Smooth muscle cell (in vitro differentiated cells): Measurements from ENCODE around the gene ZNF444. TPM values are rescaled to one million over a fixed set of nuclear protein-coding genes. Genes with fewer than 3 reads are reported as not detected.
"Not testable (repeated sequence)": the region's sequence is repeated elsewhere in the genome, so short reads cannot be mapped to it uniquely, and the experiment has no call there.

Source experiments
- DNase-seq: peaks from one replicate; lab custom pipeline; 2025; ENCODE audit not compliant: unreplicated experiment; lab: John Stamatoyannopoulos, UW
- H2AFZ ChIP-seq: fragments of 200-600 bp; sonication (generic); 2 replicates; pipeline ENCODE4 v1.6.0; 2016; ENCODE audit warnings: antibody characterized with exemption, low read depth, mild to moderate bottlenecking
- H3F3A ChIP-seq: fragments of 200-600 bp; sonication (generic); 2 replicates; pipeline ENCODE4 v1.6.0; 2017; ENCODE audit warnings: antibody characterized with exemption, low read depth
- H3K27ac ChIP-seq: fragments of 200-600 bp; sonication (generic); 2 replicates; pipeline ENCODE4 v1.5.1; 2016; ENCODE audit warnings: low read depth, mild to moderate bottlenecking
- H3K27me3 ChIP-seq: fragments of 200-600 bp; sonication (generic); 2 replicates; pipeline ENCODE4 v1.6.1; 2016; ENCODE audit warnings: low read depth, mild to moderate bottlenecking
- H3K36me3 ChIP-seq: fragments of 200-600 bp; sonication (generic); 2 replicates; pipeline ENCODE4 v1.5.1; 2016; ENCODE audit warnings: low read depth
- H3K4me1 ChIP-seq: fragments of 200-600 bp; sonication (generic); 2 replicates; pipeline ENCODE4 v1.5.1; 2016; ENCODE audit warnings: low read depth
- H3K4me2 ChIP-seq: fragments of 200-600 bp; sonication (generic); 2 replicates; pipeline ENCODE4 v1.6.0; 2016; ENCODE audit warnings: mild to moderate bottlenecking
- H3K4me3 ChIP-seq: fragments of 200-600 bp; sonication (generic); 2 replicates; pipeline ENCODE4 v1.5.1; 2016; ENCODE audit warnings: mild to moderate bottlenecking
- H3K79me2 ChIP-seq: fragments of 200-600 bp; sonication (generic); 2 replicates; pipeline ENCODE4 v1.6.0; 2016; ENCODE audit warnings: low read depth, mild to moderate bottlenecking
- H3K9ac ChIP-seq: fragments of 200-600 bp; sonication (generic); 2 replicates; pipeline ENCODE4 v1.6.0; 2016; ENCODE audit warnings: low read depth
- H3K9me3 ChIP-seq: fragments of 200-600 bp; sonication (generic); replicated peaks from 2 replicates; pipeline ENCODE4 v1.5.1; 2016; ENCODE audit warnings: low read depth
- H4K20me1 ChIP-seq: fragments of 200-600 bp; sonication (generic); 2 replicates; pipeline ENCODE4 v1.6.0; 2016; ENCODE audit warnings: low read depth
- CTCF ChIP-seq: fragments of 200-600 bp; sonication (generic); IDR thresholded peaks from 2 replicates; pipeline ENCODE4 v1.5.1; 2017; ENCODE audit warnings: borderline replicate concordance, mild to moderate bottlenecking, antibody characterized with exemption; ENCODE audit not compliant: insufficient read depth, poor library complexity, severe bottlenecking
- WGBS: methylation state at CpG from one replicate; pipeline ENCODE4 v1.1.7; 2016; ENCODE audit warnings: low lambda C conversion rate; 5-methylcytosine and 5-hydroxymethylcytosine counted together
- polyA plus RNA-seq: library from polyadenylated mRNA; unstranded; fragments of >200 nt; fragmentation: Nextera tagmentation; extraction: Ambion mirVana; gene quantifications from 2 replicates; pipeline ENCODE4 v1.2.1, GENCODE V29; 2016
- total RNA-seq: library from RNA; depleted of rRNA; stranded (reverse); fragments of >200 nt; gene quantifications from 2 replicates; pipeline ENCODE4 v1.2.3, GENCODE V29; 2014

Gene ZNF444
- total and polyA plus RNA-seq, 2 experiments from 2014 or later, result 20.0 to 40.6 TPM

GRCh38 chr19:56094449-56094848 lies 46.6 kb upstream of the ZNF444 start:
- Histone ChIP-seq H3K36me3 (no peaks in the 10 kb centered on the region), H4K20me1 (peaks cover 86% of the 10 kb centered on the region), H3K27ac (no peak overlapping the region), H3K4me2 (no peak overlapping the region), H3K4me1 (no peaks in the 10 kb centered on the region), H3K27me3 (no peaks in the 10 kb centered on the region), H3K4me3 (no peak overlapping the region), H2AFZ (no peak overlapping the region), H3K9ac (no peak overlapping the region), H3F3A (no peaks in the 10 kb centered on the region), H3K79me2 (peaks cover 39% of the 10 kb centered on the region), H3K9me3 (no peaks in the 10 kb centered on the region)
- DNase-seq, result no peak
- WGBS, result 88% methylated on average over 9 of the region's 9 CpGs
- TF ChIP-seq CTCF, result no peak

GRCh38 chr19:56096665-56097064 lies 44.4 kb upstream of the ZNF444 start:
- no peaks in the 10 kb centered on the region for H3K36me3 ChIP-seq

GRCh38 chr19:56097306-56097705 lies 43.8 kb upstream of the ZNF444 start:
- Histone ChIP-seq H3K79me2 (peaks cover 38% of the 10 kb centered on the region), H3K9ac (no peak overlapping the region), H3K27ac (no peak overlapping the region), H2AFZ (no peak overlapping the region), H3K4me2 (no peak overlapping the region), H3K4me3 (no peak overlapping the region), H3K4me1 (no peaks in the 10 kb centered on the region), H3K36me3 (no peaks in the 10 kb centered on the region), H3K9me3 (no peaks in the 10 kb centered on the region), H4K20me1 (peaks cover 80% of the 10 kb centered on the region), H3F3A (no peaks in the 10 kb centered on the region), H3K27me3 (no peaks in the 10 kb centered on the region)
- no peak for TF ChIP-seq CTCF
- DNase-seq, result no peak
- 98% methylated on average over 23 of the region's 23 CpGs for WGBS

More at GRCh38 chr19:56096665-56097064, 44.4 kb upstream of the ZNF444 start:
- no peaks in the 10 kb centered on the region for H3K9me3 ChIP-seq
- WGBS, result 98% methylated on average over 13 of the region's 13 CpGs
- no peaks in the 10 kb centered on the region for H3F3A ChIP-seq
- H3K9ac ChIP-seq, result no peak overlapping the region
- H4K20me1 ChIP-seq, result peaks cover 80% of the 10 kb centered on the region
- H3K4me1 ChIP-seq, result no peaks in the 10 kb centered on the region
- H3K27ac ChIP-seq, result no peak overlapping the region
- DNase-seq, result no peak
- peaks cover 38% of the 10 kb centered on the region for H3K79me2 ChIP-seq
- no peak overlapping the region for H2AFZ ChIP-seq
- no peaks in the 10 kb centered on the region for H3K27me3 ChIP-seq
- H3K4me2 ChIP-seq, result no peak overlapping the region
- no peak for TF ChIP-seq CTCF
- H3K4me3 ChIP-seq, result no peak overlapping the region

- DNase-seq, result no peak
- H3K36me3 ChIP-seq, result no peaks in the 10 kb centered on the region
- H3K27ac ChIP-seq, result no peak overlapping the region
- 99% methylated on average over 7 of the region's 7 CpGs for WGBS
- no peaks in the 10 kb centered on the region for H3K9me3 ChIP-seq
- H3K27me3 ChIP-seq, result no peaks in the 10 kb centered on the region
- H3K4me3 ChIP-seq, result no peak overlapping the region
- no peaks in the 10 kb centered on the region for H3F3A ChIP-seq
- H3K4me2 ChIP-seq, result no peak overlapping the region
- H3K9ac ChIP-seq, result no peak overlapping the region
- H3K79me2 ChIP-seq, result peaks cover 33% of the 10 kb centered on the region
- no peak overlapping the region for H2AFZ ChIP-seq
- TF ChIP-seq CTCF, result no peak
- peaks cover 80% of the 10 kb centered on the region for H4K20me1 ChIP-seq
- no peaks in the 10 kb centered on the region for H3K4me1 ChIP-seq
Measured at GRCh38 chr19:56097776-56098175, 43.3 kb upstream of the ZNF444 start.

- not testable (repeated sequence) for H3K4me1 ChIP-seq, H3K4me3 ChIP-seq, DNase-seq, H3K4me2 ChIP-seq, H2AFZ ChIP-seq, H3K27ac ChIP-seq, H3K9ac ChIP-seq, H3K36me3 ChIP-seq, H3K27me3 ChIP-seq, H3F3A ChIP-seq, H3K9me3 ChIP-seq
- Histone ChIP-seq H3K79me2 (peaks cover 32% of the 10 kb centered on the region), H4K20me1 (peaks cover 80% of the 10 kb centered on the region)
- WGBS, result 97% methylated on average over 14 of the region's 21 CpGs
Measured at GRCh38 chr19:56098237-56098636, 42.9 kb upstream of the ZNF444 start.
